Inflammatory macrophage (primary cell): ENCODE measurements around the gene NTNG1.

ENCODE experiments used
- DNase-seq, 2 donors: peaks; one replicate each; pipeline ENCODE4 v3.0.0-alpha.2; 2020 to 2022

Gene NTNG1

DNA sequence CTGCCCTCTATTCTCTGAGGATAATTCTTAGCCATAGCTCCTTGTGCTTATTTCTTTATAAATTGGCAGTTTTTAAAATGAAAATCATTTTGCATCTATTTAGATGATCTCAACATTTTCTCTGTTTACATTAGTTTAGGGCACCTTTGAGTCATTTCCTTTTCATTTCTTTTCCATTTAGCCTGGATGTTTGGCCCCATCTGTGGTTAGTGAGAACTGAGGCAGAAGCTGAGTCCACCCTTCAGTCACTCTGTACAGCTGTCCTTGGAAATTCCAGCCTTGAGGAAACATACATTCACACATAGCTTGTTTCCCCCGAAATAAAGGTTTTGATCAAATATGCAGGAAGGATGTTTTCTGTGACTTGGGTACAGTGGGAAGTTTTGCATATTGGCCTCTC is 123.7 kb downstream of the NTNG1 start:
- DNase-seq: no peak

DNA sequence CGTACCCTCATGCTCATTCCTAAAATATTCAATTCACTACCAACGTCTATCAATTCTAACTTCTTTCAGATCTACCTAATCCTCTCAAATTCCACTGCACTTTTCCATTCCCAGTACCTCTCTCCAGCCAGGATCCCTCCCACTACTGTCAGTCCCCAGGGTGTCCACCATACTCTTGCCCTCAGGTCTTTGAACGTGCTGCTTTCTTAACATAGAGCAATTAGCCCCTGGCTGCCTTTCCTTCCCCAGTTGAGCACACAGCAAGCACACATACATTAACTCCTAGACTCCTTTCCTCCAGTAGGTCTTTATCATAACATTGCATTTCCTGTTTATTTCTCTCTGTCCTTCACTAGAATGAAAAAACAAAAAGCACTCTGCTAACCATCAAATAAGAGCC is 126.7 kb downstream of the NTNG1 start:
- no peak for DNase-seq

DNA sequence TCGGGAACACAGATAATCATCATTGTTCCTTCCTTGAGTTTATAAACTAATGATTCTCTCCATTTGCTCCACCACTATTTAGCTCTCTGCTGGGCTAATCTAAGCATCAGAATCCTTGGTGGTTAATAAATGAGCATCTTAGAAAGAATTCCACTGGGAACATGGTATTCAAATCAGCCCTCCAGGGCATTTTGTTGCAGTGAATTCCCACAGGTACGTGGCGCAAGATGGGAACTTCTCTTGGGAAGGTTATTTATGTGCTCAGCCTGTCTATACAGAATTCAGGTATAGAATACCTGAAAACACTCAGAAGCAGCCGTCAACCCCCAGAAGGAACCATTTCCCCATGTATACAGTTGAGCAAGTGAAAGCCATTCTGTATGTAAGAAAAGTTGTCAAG is 131.5 kb downstream of the NTNG1 start:
- no peak for DNase-seq

DNA sequence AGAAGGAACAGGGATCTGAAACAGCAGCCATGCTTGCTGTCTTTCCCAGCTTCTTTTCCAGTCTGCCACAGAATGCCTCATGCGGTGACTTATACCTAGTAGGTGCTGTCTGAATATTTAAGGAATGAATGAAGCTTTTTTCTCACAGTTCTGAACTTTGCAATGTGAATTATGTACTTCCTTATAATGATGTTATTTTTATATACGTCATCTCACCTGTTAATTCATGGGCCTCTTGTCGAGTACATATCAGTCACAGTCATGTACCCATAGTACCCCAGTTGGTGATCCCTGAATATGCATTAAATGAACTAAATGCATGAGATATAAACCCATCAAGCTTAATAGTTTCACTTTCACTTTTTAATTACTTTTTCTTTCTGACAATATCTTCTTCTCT is 132.7 kb downstream of the NTNG1 start:
- DNase-seq: no peak

DNA sequence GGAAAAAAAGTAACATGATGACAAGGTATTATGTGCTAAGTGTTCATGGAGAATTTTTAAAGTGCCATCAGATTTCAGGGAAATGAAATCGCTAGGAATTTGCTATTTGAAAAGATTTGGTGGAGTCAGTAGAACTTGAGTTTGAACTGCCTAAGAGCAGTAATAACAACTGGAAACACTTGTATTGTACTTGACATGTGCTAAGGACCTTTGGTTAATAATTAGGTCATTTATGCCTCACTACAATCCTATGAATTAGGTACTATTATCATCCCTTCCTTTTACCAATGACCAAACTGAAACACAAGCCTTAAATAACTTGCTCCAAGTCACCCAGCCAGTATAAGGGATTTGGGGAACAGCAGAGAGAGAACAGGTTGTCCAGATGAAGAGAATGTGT is 133.4 kb downstream of the NTNG1 start:
- no peak for DNase-seq

DNA sequence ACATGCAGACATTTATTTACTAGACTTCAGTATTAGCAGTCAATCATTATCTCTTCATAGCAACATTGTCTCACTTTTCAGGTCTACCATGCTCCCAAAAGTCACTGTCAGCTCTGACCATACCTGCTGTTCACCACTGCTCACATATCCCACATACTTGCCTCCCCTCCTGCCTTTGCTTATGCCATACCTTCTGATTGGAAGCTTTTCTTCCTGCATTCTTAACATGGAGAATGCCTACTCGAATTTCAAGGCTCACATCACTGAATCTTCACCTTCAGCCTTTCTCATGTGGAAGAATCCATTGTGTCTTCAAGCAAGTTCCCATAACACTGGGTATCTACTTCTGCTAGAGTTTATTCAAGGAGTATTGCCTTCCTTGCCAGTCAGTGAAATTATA is 135.4 kb downstream of the NTNG1 start:
- no peak for DNase-seq

DNA sequence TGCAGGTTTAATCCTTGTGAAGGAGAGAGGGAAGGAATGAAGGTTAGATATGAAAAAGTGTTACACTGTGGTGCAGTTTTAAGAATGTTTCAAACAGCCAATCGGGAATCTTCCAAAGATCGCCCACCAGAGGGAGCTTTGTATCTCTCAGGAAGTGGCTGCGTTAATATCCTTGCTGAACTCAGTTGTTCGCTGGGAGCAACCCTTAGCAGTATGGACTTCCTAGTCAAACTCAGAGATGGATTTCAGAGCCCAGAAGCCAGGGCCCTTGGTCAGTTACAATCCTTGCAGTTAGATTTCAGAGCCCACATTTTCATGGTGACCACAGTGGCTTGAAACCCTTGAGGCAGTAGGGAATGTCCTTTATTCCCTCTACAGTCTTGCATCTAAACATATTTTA is 136.2 kb downstream of the NTNG1 start:
- DNase-seq: peak in 1 of 2 donors; percentile 3

DNA sequence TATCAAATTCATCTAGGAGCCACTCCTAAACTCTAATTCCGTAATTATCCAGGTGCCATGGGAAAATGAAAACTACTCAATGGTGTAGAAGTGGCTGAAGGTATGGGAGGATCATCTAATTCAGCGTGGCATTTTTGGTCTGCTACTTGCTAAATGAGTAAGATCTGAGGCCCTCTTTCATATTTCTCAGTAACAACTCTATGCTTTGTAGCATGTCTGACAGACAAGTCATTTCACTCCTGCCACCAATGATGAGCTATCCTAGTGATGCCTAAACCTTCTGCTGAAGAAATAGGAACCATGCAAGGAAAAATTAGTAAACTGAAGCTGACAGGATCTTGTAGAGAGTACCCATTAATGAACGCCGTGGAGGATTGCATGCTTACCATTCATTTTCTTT is 145.3 kb downstream of the NTNG1 start:
- DNase-seq: no peak

DNA sequence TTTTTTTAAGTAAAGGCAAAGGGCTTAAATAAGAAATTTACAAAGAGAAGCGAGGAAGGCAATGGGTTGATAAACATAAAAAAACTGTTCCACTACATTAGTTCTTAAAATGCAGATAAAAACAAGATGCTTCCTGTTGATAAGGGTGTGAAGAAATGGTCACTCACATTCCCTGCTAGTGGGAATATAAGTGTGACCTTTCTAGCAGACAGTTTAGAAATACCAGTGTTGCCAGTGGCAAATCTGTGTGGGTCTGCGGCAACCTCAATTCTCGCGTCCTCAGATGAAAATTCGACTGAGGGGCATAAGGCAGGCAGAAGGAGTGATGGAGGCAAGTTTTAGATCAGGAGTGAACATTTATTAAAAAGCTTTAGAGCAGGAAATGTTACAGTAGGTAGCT is 151.1 kb downstream of the NTNG1 start:
- no peak for DNase-seq

DNA sequence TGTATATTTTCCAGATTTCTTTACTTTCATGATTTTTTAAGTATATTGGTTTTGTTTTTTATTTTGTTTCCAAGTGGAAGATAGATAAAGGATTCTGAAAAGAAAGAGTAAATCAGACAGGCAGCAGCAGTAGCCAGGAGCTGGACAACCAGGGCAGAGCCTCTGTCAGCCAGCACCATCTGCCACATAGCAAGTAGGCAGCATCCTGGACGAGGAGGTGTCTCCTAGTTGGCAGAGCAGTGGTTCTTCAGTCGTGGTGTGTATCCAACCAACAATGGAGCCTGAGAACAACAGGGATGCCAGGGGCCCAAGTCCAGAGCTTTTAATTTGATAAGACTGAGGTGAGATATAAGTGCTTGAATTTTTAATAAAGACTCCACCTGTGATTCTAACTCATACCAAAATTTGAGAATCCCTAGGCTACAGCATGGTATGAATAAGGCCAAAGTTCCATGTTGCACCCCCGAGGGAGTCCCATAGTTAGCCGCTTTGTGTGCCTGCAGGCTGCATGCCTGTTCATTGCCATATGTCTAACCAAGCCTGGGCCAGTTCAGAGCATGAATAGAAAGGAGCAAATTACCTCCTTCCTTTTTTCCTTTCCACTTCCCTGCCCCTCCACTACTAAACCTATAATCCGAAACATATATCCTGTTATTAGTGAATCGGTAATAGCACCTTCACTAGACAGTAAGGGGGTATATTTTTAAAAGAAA is 153.2 kb downstream of the NTNG1 start:
- no peak for DNase-seq

DNA sequence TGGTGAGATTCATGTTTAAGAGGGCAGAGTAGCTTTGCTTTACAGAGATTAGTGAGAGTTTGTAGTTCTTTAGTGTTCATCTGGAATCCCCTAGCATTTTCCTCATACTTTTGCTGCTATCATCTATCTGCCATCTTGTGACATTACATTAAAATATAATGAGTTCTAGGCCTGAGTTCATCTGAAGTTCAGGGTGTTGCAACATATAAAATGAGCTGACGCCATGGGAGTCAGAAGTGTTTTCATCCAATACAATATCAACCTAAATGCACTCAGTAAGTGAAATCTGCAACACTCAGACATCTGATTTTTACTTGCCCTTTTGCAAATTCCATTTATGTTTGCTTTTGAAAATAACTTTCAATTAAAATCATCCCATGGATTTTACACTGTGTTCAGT is 153.8 kb downstream of the NTNG1 start:
- no peak for DNase-seq

DNA sequence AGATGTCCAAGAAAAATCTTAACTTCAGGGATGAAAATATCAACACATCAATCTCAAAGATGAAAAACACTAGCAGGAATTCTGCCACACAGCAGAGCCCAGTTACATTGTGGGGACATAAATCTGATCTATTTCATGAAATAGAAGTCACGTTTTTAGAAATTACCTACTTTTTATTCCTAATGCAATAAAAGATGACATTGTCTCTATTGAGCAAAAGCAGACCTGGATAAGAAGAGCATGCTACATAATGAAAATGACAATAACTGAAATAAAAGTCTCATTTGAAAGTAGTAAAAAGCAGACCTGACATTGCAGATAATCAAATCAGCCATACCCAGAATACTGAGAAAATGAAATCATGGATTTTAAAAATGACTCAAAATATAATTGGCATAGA is 156.8 kb downstream of the NTNG1 start:
- no peak for DNase-seq

DNA sequence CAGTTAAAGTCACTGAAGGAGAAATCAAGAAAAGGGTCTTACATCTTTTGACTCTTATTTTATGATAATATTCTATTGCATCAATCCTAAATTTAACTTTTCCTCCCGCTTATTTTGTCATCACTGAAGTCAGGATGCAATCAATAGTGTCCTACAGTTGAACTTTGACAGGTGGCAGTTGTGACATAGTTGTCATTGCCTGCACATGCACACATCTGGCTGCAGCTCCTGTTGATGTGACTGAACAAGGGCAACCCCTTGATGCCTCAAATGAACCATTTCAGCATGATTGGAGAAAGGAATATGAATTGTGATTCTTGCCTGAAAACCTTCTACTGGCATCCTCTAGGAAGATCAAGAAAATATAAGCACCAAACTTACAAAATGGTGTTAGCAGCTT is 157.7 kb downstream of the NTNG1 start:
- DNase-seq: no peak

DNA sequence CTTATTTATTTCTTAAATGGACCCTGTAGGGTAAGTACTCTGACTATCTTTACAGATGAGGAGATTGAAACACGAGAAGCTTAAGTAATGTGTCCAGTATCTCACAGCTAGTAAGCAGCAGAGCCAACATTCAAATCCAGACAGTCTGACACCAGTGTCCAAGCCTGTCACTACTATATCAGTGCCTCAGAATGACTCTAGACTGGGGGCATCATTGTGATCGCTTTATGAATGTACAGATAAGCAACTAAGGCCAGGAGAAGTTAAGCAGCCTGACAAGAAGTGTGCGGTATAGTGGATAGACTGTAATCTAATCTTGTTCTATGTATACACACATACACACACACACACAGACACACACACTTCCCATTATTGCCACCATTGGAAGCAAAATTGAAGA is 158.7 kb downstream of the NTNG1 start:
- DNase-seq: no peak

DNA sequence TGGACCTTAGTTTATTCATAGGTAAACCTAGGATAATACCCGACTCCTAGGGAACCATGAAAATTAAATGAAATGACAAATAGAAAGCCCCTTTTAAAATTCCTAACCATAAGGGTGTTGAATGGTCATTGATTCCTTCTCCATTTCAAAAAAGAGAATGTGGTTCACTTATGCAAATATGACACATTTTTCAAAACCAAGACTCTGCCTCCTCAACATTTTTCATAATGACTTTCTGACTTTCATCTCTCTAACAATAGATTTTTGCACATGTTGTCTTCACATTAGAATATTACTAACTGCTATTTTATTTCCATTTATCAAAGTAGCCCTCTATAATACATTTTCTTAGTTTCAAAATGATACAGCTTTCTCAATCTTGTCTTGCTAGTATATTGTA is 169.1 kb downstream of the NTNG1 start:
- DNase-seq: no peak

DNA sequence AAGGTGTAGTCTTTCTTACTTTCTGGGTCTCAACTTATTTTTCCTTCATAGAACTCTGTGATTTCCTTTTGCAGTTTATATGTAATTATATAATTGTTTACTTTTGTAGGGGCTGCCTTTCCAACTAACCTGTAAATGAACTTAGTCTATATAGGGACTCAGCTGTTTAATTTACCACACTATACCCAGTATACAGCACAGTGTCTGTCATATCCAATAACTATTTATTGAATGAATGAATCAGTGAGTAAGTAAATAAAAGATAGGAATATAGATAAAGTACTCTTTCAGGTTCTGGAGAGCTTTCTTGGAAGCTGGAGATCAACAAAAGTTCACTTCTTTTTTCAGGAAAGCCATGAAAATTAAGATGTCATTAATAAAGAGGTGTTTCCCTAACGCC is 174.8 kb downstream of the NTNG1 start:
- no peak for DNase-seq

DNA sequence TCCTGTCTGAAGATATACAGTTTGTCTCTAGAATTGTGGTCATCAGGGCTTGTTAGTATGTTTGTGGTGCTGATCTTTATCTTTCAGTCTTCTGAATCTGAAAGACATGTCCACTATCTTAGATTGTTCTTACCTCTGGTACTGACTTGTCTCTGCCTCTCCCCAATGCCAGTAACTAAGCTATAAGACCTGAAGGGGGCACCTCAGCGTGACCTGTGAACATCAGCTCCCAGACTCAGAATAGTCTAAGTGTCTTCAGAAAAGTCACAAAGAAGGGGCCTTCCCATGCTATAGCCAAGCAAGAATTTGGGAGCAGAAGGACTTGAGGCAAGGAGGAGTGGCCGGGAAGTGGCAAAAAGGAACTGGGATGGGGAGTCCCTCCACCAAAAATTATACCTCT is 178.1 kb downstream of the NTNG1 start:
- DNase-seq: no peak

DNA sequence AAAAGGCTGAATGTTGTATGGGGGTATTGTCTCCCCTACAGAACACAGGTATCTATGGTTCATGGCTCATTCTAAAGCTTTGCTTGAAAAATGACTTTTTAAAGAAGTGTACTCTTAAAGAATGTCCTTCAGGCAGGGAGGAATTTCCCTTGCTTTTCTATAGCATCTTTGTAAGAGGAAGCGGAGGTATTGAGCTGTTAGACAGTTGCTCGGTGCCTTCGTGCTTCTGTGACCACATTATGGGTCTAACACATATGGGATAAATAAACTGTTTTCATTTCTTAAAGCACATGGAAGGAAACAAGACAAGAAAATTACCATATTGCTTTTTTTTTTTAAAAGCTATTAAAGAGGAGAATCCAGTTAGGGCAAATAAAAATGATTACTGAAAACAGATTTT is 182.9 kb downstream of the NTNG1 start:
- no peak for DNase-seq

DNA sequence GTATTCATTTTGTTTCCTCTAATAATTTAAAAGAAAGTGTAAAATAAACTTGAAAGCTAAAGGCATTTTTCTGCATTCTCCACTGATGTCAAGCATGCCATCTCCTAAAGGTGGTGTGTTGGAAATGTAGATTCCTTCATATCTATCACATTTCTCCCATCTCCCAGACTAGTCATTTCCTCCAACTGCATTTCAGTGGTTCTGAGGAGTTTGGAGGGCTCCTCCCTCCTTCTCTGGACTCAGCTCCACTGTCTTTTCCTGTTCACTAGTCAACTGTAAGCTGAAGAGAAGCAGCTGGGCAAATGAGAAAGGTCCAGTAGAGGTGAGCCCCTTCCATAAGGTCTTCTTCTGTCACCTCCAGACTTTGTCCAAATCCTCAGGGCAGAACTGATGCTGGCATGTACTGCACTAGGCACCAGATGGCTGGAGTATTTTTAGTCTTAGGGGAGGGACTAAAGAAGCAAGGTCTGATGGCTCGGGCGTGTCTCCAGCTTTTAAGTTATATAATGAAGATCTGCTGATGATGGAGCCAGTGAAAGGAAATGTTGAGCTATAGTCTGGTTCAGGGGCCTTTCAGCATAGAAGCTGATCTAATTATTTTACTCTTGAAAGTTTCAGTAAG is 186.1 kb downstream of the NTNG1 start:
- no peak for DNase-seq

DNA sequence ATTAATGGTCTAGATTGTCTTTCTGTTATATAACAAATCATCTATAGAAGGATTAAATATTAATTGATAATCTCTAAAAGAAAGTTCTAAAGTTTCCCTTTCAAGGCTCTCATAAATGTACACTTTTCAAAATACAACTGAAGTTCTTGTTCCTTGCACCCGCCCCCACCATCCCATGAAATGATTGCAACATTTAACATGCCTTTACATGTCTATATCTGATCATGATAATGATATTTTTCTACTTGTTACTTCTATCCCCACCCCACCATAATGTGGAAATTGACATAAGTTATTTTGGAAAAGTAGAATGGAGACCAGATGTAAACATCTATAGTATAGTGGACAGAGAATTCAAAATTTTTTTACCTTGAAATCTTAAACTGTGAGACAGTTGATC is 186.6 kb downstream of the NTNG1 start:
- no peak for DNase-seq

DNA sequence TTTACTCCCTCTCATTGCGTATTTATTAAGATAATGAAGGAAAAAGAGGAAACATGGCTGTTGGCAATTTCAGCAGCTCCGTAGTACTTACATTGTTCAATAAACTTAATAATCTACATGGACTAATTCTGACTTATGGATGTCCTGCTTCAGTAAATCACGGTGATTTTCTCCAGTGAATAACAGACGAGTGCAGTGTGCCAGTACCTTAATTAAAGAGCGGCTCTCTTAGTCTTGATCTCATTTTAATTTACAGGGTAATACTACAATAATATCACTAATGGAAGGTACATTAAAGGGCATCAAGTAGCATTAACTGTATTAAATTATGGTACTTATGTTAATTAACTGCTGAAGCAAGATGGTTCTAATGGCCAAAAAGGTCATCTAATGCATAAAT is 187.2 kb downstream of the NTNG1 start:
- DNase-seq: no peak

DNA sequence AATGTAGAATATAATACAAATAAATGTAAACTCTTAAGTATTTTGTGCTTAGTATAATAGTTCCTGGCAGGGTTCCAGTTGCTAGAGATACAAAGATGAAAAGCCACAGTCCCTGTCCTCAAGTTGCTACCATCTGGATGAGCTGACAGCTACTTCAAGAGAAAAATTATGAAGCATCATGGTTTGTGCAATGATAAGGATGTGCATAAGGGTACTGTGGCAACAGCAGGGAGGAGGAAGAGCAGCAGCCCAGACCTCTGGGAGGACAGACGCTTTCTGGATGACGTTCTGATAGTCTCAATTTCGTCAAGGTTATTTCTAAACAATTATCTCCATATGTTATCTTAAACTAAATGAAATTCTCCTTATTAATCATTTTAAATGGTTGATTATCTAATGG is 198.9 kb downstream of the NTNG1 start:
- no peak for DNase-seq

DNA sequence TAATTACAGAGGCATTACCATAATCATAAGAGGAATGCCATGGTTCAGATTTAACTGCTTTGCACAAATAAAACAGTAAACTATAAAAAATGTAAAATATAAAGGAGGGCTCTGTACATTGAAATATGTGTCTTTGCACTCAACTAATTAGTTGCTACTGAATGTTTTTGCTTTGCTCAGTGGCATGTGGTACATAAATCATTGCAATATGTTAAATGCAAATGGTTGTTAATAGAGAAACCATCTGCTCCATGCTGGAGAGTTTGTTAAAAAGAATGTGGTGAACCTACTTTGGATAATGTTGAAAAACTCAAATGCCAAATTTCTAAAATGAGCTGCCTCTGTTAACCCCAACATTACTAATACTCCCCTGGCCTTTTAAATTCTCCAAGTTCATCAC is 201.5 kb downstream of the NTNG1 start:
- DNase-seq: no peak

DNA sequence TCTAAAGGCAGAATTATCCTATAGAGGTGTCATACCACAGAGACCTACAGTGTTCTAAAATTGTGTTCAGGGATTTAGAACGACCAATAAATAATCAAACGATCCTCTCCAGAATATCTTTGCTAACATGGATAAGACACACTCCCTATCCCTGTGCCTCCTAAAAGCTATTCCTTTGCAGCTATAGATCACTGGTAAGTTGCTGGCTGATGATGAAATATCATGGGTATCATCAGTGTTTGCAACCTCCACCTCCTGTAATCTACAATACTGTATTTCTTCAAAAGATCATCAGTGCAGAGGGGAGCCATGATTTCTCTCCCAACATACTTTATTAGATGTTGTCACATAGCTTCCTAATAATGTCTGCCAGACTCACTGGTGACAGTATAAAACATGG is 201.9 kb downstream of the NTNG1 start:
- DNase-seq: no peak

DNA sequence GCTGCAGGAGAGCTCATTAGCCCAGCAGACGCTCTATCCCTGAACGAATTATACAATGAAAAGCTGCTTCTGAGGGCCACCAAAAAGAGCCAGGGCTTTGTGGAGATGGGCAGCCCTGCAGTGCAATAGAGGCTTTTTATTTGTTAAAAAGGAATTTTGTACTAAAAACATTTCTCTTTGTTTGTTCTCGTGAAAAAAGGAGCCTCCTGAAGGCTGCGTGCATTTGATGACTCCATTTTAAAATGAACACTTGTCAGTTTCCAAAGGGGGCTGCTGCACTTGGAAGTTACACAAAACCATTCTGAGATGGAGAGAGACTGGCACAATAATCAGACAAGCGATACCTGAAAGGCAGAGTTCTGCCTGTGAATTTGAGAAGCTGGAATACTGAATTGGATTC is 202.8 kb downstream of the NTNG1 start:
- no peak for DNase-seq
